Stimulated activated CD4-positive, alpha-beta T cell treated with anti-CD3 and anti-CD28 coated beads, Interleukin-1b, Interleukin-23, amount 100 ng/mL, for 1 hour (primary cell): Measurements from ENCODE around the gene KLHL29.
"Not testable (repeated sequence)": the region's sequence is repeated elsewhere in the genome, so short reads cannot be mapped to it uniquely, and the experiment has no call there.

Source experiments
- DNase-seq, 2 donors: peaks; one replicate each; pipeline ENCODE4 v3.0.0-alpha.2; 2020; ENCODE audit warnings: low read depth in 2 of 2

KLHL29 gene

DNA sequence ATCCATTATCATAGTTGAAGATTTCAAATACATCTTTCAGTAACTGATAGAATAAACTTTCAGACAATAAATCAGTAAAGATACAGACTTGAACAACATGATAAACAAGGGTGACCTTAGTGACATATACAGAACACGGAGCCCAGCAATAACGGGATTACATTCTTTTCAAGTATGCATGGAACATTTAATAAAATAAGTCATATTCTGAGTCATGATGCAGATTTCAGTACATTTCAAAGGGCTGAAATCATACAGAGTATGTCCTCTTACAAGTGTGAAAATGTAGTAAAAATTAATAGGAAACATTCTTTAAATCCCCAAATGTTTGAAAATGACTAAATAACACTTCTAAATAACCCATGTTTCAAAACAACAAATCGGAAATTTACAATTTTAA lies 17.2 kb upstream of the KLHL29 start:
- DNase-seq, result no peak

DNA sequence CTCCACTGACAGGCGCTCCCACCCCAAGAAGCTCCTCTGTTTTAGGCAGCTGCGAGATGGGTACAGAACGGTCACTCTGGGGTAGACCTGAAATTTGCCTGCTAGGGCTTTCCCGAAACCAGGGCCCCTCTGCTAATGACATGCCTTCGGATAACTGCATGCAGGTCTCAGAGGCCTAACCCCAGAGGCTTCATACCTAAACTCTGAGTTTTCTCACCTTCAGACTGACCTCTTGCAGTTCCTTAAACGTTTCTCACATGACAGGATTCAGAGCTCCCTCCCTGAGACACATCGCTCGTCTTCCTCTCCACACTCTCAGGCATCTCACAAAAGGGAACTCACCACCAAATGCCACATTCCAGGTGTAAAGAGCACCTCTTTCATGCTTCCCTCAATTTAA lies 11.3 kb upstream of the KLHL29 start:
- DNase-seq, result no peak

DNA sequence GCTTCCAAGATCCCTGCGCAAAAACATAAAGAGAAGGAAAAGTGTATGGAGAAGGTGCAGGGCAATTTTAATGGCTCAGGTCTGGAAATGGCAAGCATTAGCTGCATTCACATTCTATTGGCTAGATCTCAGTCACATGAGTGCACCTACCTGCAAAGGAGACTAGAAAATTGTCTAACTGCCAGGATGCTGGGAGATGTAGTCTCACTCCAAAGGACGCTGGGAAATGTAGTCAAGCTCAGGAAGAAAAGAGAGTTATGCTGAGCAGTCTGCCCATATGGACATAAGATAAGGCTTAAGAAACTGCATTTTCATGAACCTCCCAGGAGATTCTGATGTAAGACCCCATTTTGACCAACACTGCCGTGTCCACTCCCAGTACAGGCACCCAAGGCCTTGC lies 9.5 kb upstream of the KLHL29 start:
- no peak for DNase-seq

DNA sequence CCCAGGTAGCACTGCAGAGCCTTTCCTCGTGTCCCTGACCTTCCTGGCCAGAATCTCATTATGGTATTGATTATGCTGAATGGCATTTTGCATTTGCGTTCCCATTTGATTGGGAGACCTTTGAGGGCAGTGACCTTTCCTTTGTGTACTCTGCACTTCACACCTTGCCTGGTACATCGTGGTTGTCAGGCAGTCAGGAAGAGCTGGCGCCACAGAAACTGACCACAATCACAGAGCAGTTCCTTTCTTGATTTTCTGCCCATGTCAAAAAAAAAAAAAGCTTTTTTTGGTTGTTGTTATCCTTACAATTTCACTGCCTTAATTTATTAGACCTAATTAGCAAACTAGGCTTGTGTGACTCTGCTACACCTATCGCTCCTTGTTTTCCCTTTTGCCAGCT lies 8.9 kb upstream of the KLHL29 start:
- DNase-seq, result no peak

DNA sequence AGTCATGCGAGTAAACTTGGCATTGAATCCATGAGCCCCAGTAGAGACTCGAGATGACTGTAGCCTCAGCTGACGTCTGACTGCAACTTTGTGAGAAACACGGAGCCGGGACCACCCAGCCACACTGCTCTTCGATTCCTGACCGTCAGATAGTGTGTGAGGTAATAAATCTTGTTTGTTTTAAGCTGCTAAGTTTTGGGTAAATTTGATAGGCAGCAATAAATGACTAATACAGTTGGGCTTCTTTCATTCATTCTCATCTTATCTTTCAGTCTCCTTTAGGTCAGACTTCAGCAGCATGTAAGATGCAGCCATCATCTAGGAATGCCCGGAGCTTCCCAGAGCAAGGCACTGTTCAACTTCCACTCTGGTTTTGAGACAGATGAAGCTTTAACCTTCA lies 8.0 kb upstream of the KLHL29 start:
- DNase-seq, result no peak

DNA sequence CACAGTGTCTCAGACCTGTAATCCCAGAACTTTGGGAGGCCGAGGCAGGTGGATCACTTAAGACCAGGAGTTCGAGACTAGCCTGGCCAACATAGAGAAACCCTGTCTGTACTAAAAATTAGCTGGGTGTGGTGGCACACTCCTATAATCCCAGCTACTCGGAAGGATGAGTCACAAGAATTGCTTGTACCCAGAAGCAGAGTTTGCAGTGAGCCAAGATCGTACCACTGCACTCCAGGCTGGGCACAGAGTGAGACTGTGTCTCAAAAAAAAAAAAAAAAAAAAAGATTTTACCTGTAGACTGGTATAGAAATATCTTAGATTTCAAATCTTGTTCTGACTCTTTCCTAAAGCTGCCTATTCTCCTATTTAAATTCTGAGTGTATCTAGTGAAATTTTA lies 7.2 kb upstream of the KLHL29 start:
- DNase-seq, result no peak

DNA sequence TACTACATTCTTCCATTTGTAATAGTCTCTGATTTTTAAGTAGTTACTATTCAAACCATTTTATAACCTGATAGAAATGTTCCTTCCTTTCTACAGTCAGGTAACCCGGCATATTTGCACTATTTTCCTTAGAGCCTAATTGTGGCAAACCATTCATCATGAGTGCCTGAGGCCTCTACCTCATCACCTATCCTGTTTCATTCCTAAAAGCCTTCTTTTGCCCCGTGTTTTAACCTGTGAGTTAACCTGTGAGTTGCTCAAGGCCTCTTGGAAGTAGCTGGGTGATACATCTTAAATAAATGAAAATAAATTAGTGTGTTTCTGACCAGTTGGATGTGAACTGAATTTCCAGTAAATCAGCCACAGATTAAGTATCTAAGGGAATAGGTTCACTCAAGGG lies 6.5 kb upstream of the KLHL29 start:
- DNase-seq, result no peak

DNA sequence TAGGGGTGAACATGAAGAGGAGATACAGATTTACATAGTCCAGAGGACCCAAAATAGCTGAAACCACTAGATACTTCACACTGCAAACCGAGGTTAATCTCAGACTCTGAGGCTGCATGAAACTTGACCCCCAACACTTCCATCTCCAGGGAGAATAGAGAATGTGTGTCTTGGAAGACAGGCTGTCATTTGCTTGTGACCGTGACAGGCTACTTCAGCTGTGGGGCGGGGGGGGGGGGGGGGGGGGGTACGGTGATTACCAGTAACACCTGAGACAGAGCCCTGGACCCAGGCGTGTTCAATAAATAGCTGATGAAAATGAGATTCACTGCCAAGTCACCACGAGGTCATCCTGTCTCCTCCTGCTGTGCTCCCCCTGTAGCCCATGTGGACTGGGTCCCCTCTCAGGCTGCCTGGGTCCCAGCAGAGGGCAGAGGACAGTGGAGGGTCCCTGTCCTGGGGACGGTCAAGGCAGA lies 5.7 kb upstream of the KLHL29 start:
- no peak for DNase-seq

DNA sequence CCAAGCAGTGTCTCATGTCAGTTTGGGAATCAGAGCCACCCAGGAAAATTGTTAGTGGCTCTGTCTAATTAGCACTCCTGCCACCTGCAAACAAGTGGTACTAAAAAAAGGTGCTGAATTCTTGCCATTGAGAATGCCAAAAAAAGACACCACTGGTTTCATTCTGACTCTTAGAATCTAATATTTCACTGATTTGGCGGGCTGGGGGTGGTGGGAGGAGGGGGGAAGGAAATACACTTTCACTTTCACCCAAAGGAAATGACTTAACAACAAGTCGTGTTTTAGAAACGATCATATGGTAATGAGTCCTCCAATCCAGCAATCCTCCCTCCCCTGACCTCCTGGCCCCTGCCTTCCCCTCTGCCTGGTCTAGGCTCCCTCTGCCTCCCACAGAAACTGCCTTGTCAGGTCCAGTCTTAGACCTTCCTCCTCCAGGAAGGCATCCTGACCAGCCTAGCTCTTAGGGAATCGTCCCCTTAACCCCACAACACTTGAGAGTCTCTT lies 4.4 kb upstream of the KLHL29 start:
- no peak for DNase-seq

DNA sequence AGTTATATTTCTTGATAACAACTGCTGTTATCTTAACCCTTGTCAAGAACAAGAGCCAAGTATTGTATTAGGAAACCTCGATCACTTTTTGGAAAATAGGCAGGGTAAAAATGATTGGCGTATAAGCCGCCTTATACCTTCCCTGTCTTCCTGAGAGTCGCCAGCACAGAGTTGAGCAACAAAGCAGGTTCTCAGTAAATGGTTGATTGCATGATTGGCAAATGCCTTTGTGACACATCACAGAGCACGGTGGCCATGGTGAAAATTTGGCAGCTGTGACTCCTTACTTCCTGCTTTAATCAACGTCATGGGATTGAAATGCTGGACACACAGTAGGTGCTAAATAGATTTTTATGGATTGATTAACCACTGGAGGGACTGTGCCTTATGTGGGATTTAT lies 3.9 kb upstream of the KLHL29 start:
- no peak for DNase-seq

DNA sequence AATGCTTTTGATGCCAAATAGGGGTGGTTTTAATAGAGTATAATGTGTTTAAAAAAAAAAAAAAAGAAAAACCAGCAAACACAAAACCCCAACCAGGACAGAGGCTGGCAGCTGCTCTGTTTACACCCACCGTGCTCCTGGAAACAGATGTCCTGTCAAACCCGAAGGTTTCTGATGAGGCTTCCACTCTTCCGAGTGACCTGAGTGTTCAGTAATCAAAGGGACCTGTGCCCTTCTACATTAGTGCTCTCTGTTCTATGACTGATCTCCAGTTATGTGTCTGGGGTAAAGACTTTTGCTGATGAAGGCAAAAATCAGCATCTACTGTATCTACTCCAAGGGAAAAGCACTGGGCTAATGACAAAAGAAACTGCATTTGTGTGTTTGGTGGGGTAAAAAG lies 3.5 kb upstream of the KLHL29 start:
- DNase-seq, result no peak

DNA sequence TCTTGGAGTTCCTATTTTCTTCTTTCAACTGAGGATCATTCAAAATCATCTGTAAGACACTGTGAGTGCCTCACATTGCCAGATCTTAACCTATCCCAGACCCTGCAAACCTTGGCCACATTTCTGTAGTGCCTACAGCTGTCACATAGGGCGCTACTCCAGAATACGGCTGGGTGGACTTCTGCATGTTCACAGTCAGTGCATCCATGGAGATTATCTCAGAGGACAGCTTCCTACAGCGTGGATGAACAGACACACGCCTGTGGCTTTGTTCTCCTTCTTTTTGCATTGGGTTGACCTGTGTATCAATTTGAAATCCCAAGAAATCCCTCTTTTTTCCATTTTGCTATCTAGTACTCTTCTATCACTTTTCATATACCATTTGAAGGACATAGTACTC lies 1.9 kb upstream of the KLHL29 start:
- DNase-seq, result no peak

DNA sequence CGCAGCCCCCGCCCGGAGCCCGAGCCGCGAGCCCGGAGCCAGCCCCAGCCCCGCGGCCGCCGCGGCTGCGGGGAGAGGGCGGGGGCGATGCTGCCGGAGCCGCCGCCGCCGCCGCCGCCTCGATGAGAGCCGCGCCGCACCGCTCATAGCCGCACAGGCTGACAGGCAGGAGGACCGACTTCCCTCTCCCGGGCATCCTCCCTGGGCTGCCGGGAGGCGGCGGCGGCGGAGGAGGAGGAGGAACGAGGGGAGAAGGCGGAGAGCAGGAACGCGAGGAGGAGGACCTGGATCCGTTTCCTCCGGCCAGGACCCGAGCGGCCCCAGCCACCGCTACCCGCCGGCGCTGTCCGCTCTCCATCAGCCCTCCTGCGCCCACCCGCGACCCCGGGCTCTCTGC lies 370 bp downstream of the KLHL29 start:
- peak in 1 of 2 donors; percentile 5 for DNase-seq

DNA sequence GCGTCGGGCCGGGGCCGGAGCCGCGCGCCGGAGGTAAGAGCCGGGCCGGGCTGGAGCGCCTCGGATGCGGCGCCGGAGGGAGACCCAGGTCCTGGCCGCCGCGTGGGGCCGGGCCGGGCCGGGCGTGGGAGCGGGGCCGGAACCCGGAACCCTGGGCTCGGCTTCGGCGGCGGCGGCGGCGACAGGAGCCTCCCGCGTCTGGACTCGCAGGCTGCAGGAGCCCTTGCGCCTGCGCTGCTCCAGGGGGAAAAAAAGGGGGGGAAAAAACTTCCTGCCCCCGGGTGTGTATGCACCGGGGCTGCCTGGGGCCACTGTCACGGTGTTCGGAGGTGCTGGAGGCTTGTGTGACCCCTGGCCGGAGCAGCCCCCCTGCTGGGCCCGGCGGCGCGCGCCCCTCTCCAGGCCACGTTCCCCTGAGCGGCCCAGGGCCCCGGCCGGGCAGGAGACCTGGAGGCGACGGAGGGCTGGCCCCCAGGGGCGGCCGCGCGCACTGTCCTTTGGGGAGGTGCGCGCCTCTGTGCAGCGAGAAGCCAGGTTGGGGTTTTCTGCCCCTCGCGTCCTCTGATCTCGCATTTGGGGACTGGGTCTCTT lies 864 bp downstream of the KLHL29 start:
- no peak for DNase-seq

DNA sequence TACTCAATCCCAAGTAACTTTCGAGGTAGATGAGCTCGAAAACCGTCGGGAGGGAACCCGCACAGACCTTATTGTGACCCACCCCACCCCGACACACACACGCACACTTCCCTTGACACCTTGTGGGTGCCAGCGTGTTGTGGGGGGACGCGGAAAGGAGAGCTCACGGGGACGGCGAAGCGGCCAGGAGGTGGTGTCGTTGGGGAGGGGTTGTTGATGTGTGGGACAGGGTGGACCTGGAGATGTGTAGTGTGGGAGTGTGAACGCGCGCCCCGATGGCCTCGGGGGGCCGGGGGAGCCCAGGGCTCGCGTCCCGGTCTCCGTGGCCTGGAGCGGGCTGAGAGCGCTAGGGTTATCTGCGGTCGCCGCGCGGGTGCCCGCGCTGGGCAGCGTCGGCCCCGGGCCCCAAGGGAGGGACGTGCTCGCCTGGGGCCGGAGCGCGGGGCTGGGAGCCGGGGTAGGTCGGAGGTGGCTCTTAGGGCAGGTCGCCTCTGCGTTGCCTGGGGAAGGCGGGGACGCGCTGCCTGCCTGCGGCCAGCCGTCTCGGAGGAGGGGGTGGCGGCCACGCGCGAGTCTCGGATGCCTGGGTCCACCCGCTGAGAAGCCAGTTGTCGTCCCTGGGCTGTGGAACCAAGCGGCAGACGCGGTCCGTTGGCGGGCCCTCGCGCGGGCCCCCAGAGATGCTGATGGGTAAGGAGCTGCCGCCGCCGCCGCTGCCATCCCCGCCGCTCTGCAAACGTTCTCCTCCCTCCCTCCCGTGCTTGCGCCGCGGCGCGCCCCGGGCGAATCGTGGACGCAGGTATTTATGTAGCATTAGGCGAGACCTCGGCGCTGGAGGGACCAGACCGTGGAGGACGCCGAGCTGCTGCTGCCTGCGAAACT lies 1.6 kb downstream of the KLHL29 start:
- no peak for DNase-seq

DNA sequence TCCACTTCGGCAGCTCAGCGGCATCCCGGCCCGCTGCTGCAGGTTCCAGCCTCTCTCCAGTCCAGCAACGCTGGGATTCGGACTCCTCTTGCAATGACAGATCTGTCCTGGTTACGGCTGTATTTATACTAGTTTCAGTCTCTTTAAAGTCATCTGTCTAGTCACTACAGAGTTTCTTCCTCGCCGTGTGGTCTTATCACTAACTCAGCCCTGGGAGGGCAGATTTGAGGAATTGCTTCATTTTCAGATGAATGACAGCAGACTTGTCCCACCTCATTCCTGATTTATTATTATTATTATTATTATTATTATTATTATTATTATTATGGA lies 2.2 kb downstream of the KLHL29 start:
- no peak for DNase-seq

DNA sequence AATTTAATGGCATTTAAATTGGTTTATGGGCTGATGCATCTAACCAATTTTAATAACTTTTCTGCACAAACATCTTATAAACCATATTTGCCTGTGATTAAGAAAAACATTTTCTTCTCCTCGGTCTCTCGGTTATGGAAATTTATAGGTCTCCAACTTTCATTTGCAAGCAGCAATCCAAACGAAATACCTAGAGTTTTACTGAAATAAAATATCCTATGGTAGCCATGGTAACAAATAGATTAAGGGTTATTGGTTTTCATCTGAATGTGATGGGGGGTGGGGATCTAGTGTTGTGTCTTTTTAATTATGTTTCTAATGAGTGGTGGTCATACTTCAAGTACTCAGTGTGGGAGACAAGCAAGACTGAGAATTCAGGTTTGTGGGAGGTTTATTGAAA lies 2.9 kb downstream of the KLHL29 start:
- DNase-seq, result no peak

DNA sequence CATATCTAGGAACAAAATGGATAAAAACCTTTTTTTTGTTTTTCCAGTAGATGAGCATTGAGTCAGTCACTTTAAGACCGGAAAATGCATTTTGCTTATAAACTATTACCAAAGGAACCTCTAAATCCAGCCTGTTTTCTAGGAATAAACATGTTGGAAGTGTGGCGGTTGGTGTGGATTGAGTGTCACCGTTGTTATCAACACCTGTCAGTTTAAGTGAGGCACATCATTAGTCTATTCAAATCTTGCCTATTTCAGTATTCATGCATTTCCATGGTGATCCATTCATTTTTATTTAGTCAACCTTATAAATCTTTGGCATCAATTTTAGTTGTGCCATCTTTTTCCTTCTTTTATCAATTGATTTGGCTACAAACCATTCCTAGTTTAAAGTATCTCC lies 3.3 kb downstream of the KLHL29 start:
- DNase-seq, result no peak

DNA sequence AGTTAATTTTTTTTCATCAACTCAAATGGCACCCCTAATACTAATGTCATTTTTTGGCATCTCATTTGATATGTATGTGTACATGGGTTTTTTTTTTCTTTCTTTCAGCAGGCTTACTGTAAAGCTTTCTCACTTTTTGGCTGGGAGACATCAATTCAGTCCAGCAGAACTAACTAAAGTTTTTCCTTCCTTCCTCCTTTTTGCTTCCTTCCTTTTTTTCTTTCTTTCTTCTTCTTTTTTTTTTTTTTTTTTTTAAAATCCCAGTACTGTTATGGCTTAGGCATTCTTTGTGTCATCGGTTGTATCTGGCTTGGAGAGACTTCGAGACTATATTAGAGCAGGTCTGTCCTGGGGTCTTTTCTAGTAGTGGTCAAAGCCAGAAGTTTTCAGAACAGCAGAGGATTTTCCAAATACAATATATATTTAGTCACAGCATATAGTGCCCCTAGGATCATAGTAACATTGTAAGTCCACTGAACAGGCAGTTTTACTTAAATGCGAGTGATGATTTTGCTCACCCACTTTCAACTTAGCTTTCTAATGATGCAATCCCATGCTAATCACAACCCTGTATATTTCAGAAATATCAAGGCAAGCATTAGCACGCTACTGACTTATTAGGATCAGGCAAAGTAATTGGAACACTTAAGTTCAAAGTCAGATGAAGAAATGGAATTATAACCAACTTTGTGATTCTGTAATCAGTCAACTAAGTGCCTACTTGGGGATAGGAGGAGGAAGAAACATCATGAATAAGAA lies 4.0 kb downstream of the KLHL29 start:
- no peak for DNase-seq

DNA sequence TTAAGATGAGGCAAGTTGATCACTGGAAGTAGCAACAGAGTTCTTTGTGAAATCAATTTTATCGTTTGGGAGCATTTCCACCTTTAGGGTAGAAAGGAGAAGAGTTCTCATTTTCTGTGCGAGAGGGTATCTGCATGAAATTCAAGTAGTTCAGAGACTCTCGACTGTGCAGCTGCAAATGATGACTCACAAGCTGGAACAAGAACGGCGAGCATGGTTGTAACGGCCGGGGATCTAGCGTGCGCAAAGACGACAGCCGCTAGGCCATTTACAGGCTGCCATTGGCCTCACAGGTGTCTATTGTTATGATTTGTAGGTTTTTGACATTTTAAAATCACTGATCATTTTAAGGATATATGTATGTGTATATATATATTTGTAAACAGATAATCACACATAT lies 5.2 kb downstream of the KLHL29 start:
- DNase-seq, result no peak

DNA sequence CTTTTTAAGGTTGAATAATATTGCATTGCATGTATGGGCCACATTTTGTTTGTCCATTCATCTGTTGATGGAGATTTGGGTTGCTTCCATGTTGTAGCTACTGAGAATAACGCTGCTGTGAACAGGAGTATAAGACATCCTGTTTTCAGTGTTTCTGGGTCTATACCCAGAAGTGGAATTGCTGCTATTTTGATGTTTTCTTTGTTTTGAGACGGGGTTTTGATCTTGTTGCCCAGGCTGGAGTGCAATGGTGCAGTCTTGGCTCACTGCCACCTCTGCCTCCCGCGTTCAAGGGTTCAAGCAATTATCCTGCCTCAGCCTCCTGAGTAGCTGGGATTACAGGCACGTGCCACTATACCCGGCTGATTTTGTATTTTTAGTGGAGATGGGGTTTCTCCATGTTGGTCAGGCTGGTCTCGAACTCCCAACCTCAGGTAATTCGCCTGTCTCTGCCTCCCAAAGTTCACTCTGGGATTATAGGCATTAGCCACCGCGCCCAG lies 6.3 kb downstream of the KLHL29 start:
- DNase-seq, result not testable (repeated sequence)

DNA sequence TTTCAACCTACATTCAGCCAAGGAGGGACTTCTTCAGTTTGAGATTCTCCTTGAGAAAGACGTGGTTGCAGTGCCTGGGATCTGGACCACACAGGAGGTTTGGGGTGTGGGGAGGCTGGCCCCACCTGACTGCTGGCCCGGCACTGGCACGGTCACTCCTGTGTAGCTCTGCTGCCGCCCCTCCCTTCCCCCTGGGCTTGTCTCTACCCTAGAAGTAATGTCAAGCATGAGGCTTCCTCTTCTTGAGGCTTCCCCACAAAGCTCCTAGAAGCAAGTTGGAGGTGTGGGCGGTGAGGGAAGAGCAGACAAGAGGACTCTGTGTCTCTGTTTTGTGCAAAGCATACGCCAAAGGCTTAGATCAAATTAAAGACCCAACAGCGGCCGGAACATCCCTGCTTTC lies 8.7 kb downstream of the KLHL29 start:
- DNase-seq, result no peak

DNA sequence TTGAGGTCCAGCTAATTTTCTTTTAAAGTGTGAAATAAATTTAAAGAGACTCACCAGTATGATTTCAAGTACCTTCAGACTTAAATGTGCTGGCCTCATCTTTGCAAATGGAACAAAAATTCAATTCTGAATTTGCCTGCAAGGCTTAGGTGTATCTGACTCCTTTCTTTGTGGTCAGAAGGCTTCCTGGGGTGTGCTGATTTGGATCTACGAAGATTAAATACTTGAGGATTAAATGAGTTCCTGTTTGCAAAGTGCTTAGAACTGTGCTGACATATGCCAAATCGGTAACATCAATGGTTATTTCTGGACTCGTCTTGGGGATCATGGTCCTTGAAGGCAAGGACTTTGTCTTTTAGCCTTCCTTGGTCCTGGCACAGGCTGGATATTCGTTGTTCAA lies 9.7 kb downstream of the KLHL29 start:
- DNase-seq, result no peak
